Superior temporal gyrus (tissue), 1 donor: ENCODE data around the gene CDK11B.

Experiments used
- DNase-seq: peaks from one replicate; pipeline ENCODE4 v3.0.0-alpha.2; 2016; ENCODE audit errors: extremely low spot score

CDK11B gene

DNA sequence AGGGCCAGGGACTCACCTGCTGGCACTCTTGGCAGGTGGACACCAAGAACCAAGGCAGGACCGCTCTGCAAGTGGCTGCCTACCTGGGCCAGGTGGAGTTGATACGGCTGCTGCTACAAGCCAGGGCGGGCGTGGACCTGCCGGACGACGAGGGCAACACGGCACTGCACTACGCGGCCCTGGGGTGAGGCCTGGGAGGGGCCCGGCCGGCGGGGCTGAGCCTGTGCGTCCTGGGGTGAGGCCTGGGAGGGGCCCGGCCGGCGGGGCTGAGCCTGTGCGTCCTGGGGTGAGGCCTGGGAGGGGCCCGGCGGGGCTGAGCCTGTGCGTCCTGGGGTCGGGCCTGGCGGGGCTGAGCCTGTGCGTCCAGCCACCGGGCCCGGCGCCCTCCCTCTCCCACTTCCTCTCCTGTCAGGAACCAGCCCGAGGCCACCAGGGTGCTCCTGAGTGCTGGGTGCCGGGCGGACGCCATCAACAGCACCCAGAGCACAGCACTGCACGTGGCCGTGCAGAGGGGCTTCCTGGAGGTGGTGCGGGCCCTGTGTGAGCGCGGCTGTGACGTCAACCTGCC is 31.5 kb downstream of the CDK11B start:
- no peak for DNase-seq

DNA sequence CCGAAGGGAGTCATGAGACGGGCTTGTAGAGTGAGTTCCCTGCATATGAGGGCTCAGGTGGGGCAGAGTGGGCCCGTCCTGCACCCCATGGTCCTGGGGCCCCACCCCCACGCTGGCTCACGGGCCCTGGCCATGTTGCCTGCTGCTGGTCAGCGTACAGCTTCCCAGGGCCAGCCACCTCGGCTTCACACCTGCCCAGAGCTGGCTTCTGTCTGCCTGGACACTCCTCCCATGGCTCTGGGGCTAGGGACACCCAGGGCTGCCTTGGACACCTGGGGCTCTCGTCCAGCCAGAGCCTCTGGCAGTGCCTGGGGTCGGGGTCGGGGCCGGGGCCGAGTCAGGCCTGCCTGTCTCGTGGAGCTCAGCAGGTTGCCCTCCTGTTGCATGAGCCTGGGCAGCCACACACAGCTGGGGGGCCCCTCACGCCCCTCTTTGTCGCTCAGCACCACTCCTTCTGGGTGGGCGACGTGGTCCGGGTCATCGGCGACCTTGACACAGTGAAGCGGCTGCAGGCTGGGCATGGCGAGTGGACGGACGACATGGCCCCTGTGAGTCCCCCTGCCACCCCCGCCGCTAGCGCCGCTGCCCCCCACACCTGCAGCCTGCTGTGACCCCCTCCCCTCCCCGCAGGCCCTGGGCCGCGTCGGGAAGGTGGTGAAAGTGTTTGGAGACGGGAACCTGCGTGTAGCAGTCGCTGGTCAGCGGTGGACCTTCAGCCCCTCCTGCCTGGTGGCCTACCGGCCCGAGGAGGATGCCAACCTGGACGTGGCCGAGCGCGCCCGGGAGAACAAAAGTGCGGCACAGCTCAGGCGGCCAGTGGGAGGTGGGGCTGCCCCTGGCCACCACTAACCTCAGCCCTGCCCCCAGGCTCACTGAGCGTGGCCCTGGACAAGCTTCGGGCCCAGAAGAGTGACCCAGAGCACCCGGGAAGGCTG is 32.3 kb downstream of the CDK11B start:
- DNase-seq: no peak

DNA sequence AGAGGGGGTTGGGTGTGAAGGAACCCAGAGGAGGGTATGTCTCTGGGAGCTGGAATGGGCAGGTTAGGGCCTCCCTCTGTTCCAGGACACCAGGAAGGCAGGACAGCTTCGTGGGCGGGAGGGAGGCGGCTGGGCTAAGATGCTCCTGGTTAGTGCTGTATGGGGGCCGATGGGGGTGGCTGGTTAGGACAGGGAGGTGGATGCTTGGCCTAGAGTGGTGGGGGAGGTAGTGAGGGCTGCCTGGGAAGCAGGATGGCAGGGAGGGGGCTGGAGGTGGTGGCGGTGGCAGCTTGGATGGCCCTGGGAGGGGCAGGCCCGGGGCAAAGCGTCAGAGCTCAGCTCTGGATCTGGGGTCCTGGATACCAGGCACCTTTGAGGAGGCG is 33.0 kb downstream of the CDK11B start:
- no peak for DNase-seq

DNA sequence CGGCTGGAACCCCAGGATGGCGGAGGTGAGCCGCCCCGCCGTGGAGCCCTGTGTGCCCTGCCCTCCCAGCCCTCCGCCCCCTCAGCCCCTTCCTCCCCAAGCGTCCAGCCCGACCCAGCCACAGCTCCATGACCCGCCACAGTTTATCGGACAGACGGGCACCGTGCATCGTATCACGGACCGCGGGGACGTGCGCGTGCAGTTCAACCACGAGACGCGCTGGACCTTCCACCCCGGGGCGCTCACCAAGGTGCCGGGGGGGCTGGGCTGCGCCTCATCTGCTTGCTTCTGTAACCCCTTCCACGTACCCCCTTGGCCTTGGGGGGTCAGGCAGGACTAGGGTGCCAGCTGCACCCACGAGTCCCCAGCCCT is 33.4 kb downstream of the CDK11B start:
- no peak for DNase-seq

DNA sequence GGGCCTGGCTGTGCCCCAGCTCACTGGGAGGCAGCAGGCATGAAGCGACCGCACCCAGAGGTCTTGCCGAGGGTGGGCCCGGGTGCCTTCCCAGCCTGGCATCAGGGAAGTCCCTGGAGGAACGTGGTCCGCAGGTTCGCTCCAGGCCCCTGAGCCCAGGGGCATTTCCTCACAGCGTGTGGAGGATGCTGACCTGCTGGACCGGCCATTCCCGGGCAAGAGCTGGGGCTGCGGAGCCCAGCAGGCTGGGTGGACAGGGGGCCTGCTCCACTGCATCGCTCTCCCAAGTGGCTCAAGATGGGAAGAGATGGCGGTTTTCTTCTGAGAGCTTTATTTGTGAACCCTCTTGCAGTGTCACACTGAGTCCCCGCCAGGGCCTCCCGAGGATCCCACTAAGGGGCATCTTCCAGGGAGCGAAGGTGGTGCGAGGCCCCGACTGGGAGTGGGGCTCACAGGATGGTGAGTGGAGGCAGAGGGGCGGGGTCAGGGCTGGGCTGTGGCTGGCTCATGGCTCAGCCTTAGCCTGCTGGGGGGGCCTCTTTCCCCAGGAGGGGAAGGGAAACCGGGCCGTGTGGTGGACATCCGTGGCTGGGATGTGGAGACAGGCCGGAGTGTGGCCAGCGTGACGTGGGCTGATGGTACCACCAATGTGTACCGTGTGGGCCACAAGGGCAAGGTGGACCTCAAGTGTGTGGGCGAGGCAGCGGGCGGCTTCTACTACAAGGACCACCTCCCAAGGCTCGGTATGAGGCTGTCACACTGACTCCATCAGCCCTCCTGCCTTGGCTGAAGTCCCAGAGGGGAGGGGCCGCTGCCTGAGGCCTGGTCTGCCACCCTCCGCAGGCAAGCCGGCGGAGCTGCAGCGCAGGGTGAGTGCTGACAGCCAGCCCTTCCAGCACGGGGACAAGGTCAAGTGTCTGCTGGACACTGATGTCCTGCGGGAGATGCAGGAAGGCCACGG is 34.1 kb downstream of the CDK11B start:
- DNase-seq: no peak

DNA sequence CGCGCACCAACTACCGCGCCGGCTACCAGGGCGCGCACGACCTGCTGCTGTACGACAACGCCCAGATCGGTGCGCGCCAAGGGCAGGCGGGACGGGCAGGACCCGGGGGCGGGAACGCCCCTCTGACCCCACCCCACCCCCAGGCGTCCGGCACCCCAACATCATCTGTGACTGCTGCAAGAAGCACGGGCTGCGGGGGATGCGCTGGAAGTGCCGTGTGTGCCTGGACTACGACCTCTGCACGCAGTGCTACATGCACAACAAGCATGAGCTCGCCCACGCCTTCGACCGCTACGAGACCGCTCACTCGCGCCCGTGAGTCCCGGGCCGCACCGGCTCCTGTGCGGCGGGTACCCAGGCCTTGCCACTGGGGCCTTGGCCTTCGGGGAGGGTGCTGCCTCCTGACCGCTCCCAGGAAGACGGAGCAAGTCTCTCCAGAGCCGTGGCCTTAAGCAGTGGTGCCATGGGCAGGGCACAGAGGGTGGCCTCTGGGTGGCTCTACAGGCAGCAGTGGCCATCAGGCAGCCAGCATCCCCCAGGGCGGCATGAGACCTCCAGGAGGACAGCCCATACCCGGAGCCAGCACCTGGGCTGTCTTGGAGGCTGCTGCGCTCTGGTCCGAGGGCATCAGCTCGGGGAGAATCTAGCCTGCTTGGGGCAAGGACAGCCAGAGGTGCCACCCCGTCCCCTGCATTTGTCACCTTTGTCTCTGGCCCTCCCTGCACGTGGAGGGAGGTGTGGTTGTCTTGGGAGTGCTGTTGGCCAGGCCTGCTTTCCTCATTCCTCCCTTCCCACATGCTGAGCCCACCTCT is 35.0 kb downstream of the CDK11B start:
- DNase-seq: no peak

DNA sequence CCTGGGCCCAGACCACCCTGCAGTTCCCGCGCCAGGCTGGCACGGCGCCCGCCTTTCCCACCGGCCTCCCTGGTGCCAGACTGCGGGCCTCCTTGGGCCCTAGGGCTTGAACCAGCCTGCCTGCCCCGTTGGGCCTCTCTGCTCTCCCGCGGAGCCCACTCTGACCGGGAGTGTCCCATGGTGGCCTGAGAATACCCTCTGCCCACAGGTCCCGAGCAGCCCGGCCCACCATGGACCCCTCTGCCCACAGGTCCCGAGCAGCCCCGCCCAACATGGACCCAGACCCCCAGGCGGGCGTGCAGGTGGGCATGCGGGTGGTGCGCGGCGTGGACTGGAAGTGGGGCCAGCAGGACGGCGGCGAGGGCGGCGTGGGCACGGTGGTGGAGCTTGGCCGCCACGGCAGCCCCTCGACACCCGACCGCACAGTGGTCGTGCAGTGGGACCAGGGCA is 35.6 kb downstream of the CDK11B start:
- no peak for DNase-seq

DNA sequence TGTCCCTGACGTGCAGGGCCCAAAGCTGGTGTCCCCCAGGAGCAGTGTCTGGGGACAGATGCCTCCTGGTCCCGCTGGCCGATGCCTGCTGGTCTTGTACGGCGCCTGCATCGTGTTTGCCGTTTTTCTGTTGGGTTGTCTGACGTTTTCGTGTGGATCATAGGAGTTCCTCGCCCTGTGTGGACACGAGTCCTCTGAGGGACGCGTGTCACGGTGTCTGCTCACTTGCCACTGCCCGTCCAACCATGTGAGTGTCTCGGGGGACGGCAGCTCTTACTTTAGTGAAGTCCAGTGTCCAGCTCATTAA is 36.1 kb downstream of the CDK11B start:
- DNase-seq: no peak

DNA sequence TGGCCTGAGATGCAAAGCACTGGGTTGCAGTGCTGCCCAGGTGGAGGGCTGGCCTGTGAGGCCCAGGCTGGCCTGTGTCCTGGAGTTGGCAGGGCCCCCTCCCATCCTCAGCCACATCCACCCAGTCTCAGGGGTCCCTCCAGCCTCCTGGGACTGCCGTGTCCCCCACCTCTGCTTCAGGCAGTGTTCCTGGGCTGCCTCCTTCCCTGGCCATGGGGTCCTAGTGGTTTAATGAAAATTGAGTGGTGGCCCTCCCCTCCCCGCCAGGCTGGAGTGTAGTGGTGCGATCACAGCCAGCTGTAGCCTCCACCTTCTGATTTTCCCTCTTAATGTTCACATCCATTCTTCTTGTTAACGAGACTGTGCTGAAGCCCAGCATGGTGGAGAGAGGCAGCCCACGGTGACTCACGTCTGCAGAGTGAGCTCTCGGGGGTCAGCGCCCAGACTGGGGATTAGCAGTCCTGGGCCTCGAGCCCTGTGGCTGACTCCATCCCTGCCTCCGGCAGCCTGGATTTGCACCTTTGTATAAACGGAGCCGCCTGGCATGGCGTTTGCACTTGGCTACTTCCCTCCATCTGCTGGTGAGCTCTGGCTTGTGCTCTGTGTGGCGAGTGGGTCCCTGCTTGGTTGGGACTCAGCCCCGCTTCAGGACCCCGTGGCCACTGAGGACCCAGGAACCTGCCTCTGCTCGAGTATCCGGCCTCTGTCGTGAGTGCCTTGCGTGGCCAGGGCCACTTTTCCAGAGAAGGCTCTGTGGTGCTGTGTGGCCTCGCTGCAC is 36.6 kb downstream of the CDK11B start:
- DNase-seq: no peak

DNA sequence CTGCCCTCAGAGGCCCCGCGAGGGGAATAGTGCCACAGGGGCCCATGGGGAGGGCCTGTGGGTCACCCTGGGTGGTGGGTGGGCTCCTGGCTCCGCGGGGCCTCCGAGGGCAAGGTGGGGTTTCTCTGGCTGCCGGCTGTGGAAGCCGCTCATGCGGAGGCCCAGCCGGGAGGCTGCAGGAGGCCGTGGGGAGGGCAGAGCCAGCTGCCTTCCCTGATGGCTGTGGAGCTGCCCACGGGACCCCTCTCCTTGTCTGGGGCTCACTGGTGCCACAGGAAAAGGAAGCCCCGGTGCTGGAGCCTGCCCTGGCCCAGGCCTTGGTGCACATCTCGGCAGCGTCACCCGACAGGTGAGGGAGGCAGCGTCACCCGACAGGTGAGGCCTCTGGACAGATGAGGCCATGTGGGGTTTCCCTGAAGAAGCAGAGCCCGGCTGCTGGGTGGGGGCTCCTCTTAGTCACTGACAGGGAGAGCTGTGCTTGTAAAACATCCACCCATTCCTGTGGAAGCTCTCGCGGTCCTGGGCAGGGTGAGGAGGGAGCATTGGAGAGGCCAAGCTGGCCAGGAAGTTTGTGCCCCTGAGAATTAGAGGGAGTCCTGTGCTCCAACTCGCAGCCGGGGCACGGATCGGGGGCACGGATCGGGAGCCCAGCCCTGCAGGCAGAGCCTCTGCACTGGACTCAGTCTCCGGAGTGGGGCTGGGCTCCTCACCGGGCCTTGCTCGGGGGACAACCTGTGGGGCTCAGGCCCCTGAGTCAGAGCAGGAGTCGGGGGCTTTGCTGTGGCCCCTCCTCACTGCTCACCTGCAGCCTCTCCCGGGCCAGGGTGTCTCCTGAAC is 37.4 kb downstream of the CDK11B start:
- DNase-seq: no peak

DNA sequence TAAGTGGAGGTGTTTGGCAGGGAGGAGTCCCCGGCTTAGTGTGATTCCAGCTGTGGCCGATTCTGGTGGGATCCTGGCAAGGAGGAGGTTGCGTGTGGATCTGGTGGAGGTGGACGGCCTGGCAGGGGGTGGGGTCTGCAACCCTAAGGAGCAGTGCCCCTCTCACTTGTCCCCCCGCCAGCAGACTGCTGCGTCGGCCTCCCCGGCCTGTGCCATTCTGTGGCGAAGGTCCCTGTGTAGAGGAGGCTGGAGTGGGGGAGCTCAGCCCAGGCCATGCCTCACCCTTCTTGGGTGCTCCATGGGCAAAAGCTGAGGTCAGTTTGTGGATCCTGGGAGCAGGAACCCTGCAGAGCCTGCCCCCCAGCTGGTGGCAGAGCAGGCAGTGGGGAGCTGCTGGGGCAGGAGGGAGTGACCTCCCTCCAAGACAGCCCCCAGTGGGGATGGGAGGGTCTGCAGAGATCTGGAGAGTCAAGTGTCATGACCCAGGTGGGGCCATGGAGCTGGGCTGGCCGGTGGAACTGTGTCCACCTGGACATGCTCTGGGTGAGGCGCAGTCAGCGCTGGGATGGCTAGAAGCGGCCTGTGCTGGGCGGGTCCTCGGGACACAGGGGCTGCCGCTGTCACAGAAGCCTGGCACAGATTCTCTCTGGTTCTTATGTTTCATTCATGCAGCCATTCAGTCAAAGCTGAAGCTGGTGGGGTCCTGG is 38.2 kb downstream of the CDK11B start:
- DNase-seq: no peak

DNA sequence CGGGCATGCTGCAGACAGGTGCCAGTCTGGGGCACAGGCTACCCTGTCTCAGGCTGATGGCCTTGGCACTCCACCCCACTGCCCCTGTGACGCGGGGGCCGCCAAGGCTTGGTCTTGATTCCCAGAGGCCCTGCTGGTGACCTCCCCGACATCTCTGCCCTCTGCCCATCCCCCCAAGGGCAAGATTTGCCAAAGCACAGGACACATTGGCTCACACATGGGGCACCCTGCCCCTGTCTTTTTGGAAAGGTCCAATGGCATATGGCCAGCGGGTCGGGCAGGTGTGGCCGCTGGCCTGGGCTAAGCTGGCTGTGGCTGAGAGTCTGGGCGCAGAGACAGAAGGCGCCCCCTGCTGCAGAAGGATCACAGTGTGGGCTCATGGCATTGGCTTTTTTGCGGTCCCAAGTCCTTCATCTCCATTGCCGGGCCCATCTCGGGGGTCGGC is 38.9 kb downstream of the CDK11B start:
- no peak for DNase-seq

DNA sequence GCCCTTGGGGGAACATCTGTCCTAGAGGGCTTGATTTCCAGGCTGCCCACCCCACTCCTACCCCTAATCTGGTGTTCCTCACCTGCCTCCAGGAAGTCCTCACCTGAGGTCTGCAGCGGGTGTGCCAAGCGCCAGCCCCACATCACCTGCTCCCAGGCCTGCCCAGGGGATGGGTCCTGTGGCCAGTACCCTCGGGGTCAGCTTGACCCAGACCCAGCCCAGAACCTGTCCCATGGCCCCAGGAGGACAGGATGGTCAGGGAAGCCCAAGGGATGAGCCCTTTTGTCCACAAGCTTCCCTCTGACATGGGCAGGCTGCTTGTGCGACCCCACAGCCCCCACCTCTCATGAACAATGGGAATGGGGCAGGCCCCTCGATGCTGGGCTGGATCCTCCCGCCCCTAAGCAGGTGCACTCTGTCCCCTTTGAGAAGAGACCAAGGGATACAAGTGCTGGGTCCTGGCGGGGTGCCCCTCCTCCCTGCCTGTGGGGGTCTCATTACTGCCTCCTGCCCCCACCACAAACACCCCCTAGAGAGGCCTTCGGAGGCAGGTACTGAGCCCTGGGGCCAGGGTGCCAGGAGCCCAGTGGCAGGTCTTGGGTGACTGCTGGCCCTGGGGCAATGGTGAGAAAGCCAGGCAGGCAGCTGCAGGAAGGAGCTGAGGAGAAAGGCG is 40.3 kb downstream of the CDK11B start:
- no peak for DNase-seq

DNA sequence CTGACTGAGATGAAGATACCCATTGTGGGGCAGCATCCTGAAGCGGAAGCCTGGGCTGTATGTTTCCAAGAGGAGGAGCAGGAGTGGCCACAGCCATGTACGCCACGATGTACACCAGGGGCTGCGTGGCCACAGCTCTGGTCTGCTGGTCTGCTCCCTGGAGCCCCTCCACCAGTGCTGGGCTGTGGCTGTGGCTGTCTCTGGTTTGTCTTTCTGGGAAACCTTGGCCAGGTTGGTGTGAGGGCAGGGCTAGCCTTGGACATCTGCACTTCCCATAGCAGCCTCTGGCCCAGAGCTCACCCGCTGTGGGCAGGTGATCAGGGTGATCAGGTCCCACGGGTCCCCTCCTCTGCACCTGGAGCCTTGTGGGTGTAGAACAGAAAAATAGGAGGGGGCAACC is 40.9 kb downstream of the CDK11B start:
- no peak for DNase-seq

DNA sequence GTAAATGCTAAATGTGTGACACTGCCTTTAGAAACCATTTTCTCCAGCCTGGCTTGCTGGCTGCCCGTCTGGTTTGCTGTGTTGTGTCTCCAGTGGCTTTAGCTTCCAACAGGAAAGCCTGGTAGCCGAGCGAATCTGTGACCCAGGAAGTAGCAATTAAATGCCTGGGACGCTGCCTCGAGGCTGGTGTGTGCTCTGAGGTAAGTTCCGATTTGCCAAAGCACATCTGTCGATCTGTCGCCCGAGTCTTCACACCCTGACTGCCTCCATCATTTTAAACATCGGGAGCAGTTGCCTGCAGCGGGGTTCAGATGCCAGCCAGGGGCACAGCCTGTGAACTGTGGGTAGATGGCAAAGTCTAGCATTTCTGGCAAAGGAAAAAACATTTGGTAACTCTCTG is 41.3 kb downstream of the CDK11B start:
- DNase-seq: no peak

DNA sequence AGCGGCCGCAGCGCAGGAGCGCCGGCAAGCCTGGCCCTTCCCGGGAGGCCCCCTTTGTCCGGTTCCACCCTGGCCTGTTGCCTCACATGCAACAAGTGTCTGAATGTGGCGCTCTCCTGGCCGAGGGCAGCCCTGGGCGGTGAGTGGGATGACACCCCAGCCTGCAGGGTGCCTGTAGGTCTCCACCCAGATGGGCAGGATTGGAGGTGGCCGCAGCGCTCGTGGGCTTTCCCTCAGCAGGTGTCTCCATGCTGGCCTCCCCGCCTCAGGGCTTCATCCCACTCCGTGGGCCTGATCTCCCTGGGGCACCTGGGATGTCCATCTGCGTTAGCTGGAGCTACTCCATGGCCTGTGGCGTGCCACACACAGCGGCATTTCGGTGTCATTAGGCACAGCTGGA is 42.0 kb downstream of the CDK11B start:
- DNase-seq: no peak

DNA sequence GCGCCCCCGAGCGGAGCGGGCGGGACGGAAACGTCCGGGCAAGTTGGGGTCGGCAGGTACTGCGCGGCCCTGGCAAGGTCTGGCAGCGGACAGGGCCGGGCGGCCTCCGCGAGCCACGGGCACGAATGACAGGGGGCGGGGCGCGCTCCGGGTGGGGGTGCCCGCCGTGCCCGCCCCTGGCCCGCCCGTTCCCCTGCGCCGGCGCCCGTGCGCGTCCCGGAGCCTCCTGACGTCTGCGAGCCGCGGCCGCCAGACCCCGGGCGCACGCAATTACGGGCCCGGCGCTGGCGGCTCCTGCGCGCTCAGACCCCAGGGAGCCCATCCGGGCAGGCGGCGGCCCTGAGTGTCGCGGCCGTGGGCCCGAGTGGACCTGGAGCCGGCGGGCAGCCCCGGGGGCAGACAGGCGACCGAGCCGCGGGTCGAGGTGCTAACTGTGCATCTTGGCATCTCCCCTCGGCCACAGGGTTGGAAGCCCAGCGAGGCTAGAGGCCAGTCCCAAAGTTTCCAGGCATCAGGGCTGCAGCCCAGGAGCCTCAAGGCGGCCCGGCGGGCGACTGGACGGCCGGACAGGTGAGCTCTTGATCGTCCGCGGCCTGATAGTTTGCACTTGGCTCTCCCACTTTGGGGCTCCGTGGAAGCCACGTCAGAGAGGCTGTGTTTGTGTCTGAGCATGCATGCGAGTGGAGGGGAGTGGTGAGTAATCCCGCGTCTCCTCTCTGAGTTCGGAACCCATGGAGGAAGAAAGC is 42.6 kb downstream of the CDK11B start:
- DNase-seq: no peak
